Measurements from ENCODE around the gene UQCC3. TPM values are rescaled to one million over a fixed set of nuclear protein-coding genes. Genes with fewer than 3 reads are reported as not detected.

Gene UQCC3
- total and polyA plus RNA-seq, 9 of the 15 experiments (the other 6 are each of a cell fraction or from before 2014, with no cell fraction given): 3.3 to 44.3 (median 8.0) TPM

DNA sequence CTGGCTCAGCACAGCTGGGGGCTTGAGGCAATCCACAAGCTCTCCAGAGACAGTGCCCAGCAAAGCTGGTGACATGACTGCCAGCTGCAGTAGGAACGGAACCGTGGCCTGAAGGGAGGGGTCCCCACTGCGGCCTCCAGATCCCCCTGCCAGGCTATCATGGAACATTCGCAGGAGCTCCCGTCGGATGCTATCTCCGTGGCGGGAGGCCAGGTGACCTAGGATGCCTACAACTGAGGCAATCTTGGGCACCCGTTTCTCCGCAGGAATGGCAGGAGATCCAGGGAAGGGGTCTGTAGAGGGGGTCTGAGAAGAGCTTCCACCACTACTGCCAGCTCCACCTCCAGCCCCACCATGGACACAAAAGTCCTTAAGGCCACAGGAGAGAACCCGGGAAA lies 22.5 kb upstream of the UQCC3 start:
- FAIRE-seq: no peak
- WGBS (ENCODE audit: insufficient coverage, low coverage, missing lambda C conversion rate): 99% methylated on average over 10 of the region's 11 CpGs

GRCh38 chr11:62649486-62649885 lies 22.0 kb upstream of the UQCC3 start:
- ATAC-seq (no peak), DNase-seq (ENCODE audit: extremely low read depth in 1 of 4, low spot score in 3 of 4) (no peak), FAIRE-seq (no peak)
- no TSS peak for BruUV-seq (replicated peaks)
- Histone ChIP-seq H3K4me1 (replicated peaks in 1 of 2; ENCODE audit: control insufficient read depth in 2 of 2, insufficient read depth in 2 of 2, low read length in 2 of 2) (peaks cover 18 to 51% of the 10 kb centered on the region in 2 experiments), H3K9ac (ENCODE audit: insufficient read depth in 1 of 2, low read depth in 2 of 2, low read length in 2 of 2) (peak overlapping the region in 1 of 2 experiments; percentile 64; a peak in 2 of 4 replicates), H3K9me3 (replicated peaks; ENCODE audit: control insufficient read depth, insufficient read depth, low read depth, low read length) (no peaks in the 10 kb centered on the region), H2AFZ (ENCODE audit: low read depth, low read length) (no peak overlapping the region), H4K20me1 (replicated peaks; ENCODE audit: control insufficient read depth, insufficient read depth, low read length) (peaks cover 20% of the 10 kb centered on the region), H3K9me1 (ENCODE audit: control insufficient read depth, insufficient read depth, low read length) (no peaks in the 10 kb centered on the region), H3K27me3 (ENCODE audit: control insufficient read depth in 2 of 2, insufficient read depth in 2 of 2, low read length in 2 of 2) (no peaks in the 10 kb centered on the region), H3K4me3 (no peak overlapping the region), H3K27ac (ENCODE audit: extremely low read depth, low read depth, low read length) (no peak overlapping the region), H3K4me2 (ENCODE audit: insufficient read depth, low read length) (no peak overlapping the region), H3K36me3 (ENCODE audit: control insufficient read depth, insufficient read depth, low read length) (peaks cover 51% of the 10 kb centered on the region), H3K79me2 (ENCODE audit: control insufficient read depth, insufficient read depth, low read length) (peaks cover 54% of the 10 kb centered on the region)
- WGBS (ENCODE audit: insufficient coverage, low coverage, missing lambda C conversion rate): 93% methylated on average over 11 of the region's 11 CpGs
- POLR2A ChIA-PET: interaction anchor here (1.1 to 2.8 kb wide), 4 partner anchors 16 to 50 kb away, joined by 3 to 40 read pairs (median 6); partner anchors contain the start of genes C11orf98, CSKMT, LBHD1 and UQCC3
- intact Hi-C loops (cut with micrococcal nuclease): no loop called here
- CTCF ChIA-PET (ENCODE audit: low intra/inter-chr PET ratio): no interaction called here
- TF ChIP-seq, protein P1, sequence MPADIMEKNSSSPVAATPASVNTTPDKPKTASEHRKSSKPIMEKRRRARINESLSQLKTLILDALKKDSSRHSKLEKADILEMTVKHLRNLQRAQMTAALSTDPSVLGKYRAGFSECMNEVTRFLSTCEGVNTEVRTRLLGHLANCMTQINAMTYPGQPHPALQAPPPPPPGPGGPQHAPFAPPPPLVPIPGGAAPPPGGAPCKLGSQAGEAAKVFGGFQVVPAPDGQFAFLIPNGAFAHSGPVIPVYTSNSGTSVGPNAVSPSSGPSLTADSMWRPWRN (IDR thresholded peaks at IDR 0.05; ENCODE audit: low read depth): no peak
- no peak for TF ChIP-seq E2F4 (CRISPR knock-in tag; IDR thresholded peaks at IDR 0.05; ENCODE audit: low read depth)
- no peak for TF ChIP-seq FOXA3 (CRISPR knock-in tag; conservative IDR thresholded peaks at IDR 0.05 in 1 of 2, IDR thresholded peaks at IDR 0.05 in 1 of 2)
- in situ Hi-C loops (cut with MboI): no loop called here

More for the DNA sequence above, 22.5 kb upstream of the UQCC3 start:
- no peak overlapping the region for H3K4me3 ChIP-seq
- H3K9me1 ChIP-seq (ENCODE audit: control insufficient read depth, insufficient read depth, low read length): no peaks in the 10 kb centered on the region
- H3K36me3 ChIP-seq (ENCODE audit: control insufficient read depth, insufficient read depth, low read length): peaks cover 57% of the 10 kb centered on the region
- peaks cover 59% of the 10 kb centered on the region for H3K79me2 ChIP-seq (ENCODE audit: control insufficient read depth, insufficient read depth, low read length)
- H3K4me1 ChIP-seq (replicated peaks in 1 of 2; ENCODE audit: control insufficient read depth in 2 of 2, insufficient read depth in 2 of 2, low read length in 2 of 2): peaks cover 15 to 46% of the 10 kb centered on the region in 2 experiments
- no peaks in the 10 kb centered on the region for H3K27me3 ChIP-seq (ENCODE audit: control insufficient read depth in 2 of 2, insufficient read depth in 2 of 2, low read length in 2 of 2)
- no peak overlapping the region for H3K4me2 ChIP-seq (ENCODE audit: insufficient read depth, low read length)
- intact Hi-C loops (cut with micrococcal nuclease) (no loop called here), in situ Hi-C loops (cut with MboI) (no loop called here)
- peaks cover 20% of the 10 kb centered on the region for H4K20me1 ChIP-seq (replicated peaks; ENCODE audit: control insufficient read depth, insufficient read depth, low read length)
- POLR2A ChIA-PET: interaction anchor here (0.6 to 2.8 kb wide), 7 partner anchors 8 to 58 kb away, joined by 3 to 40 read pairs (median 5); partner anchors contain the start of genes C11orf98, CSKMT, LBHD1 and TUT1
- H3K9ac ChIP-seq (ENCODE audit: insufficient read depth in 1 of 2, low read depth in 2 of 2, low read length in 2 of 2): peak overlapping the region in 1 of 2 experiments; percentile 15; a peak in 2 of 4 replicates
- H2AFZ ChIP-seq (ENCODE audit: low read depth, low read length): no peak overlapping the region
- DNase-seq (ENCODE audit: extremely low read depth in 1 of 4, low spot score in 3 of 4): no peak
- no peak overlapping the region for H3K27ac ChIP-seq (ENCODE audit: extremely low read depth, low read depth, low read length)
- no peak for ATAC-seq
- H3K9me3 ChIP-seq (replicated peaks; ENCODE audit: control insufficient read depth, insufficient read depth, low read depth, low read length): no peaks in the 10 kb centered on the region
- no TSS peak for BruUV-seq (replicated peaks)
- CTCF ChIA-PET (ENCODE audit: low intra/inter-chr PET ratio): no interaction called here
- no peak for TF ChIP-seq TOE1 (IDR thresholded peaks at IDR 0.05; ENCODE audit: borderline replicate concordance)
- TF ChIP-seq TOE1 (CRISPR knock-in tag; IDR thresholded peaks at IDR 0.05; ENCODE audit: borderline replicate concordance, low read depth): no peak
